MM.1S (cell line): ENCODE results near the gene TMEM101.

Source experiments
- DNase-seq: peaks from one replicate; pipeline ENCODE4 v3.0.0-alpha.2; 2015
- H2AFZ ChIP-seq: fragments of 300-600 bp; sonication (generic); 2 replicates; pipeline ENCODE4 v1.6.0; 2016; ENCODE audit warnings: antibody characterized with exemption, low read length
- H3F3A ChIP-seq: fragments of 300-600 bp; sonication (generic); 2 replicates; pipeline ENCODE4 v1.6.1; 2016; ENCODE audit warnings: mild to moderate bottlenecking, antibody characterized with exemption, low read length, moderate library complexity, mixed read lengths; ENCODE audit not compliant: insufficient read depth
- H3K27ac ChIP-seq: fragments of 300-600 bp; sonication (generic); 2 replicates; pipeline ENCODE4 v1.5.1; 2016; ENCODE audit warnings: mild to moderate bottlenecking, low read length
- H3K27me3 ChIP-seq: fragments of 300-600 bp; sonication (generic); replicated peaks from 2 replicates; pipeline ENCODE4 v1.6.0; 2016; ENCODE audit warnings: low read length; ENCODE audit not compliant: insufficient read depth
- H3K36me3 ChIP-seq: fragments of 300-600 bp; sonication (generic); replicated peaks from 2 replicates; pipeline ENCODE4 v1.6.1; 2016; ENCODE audit warnings: mild to moderate bottlenecking, low read length, mixed read lengths; ENCODE audit not compliant: insufficient read depth
- H3K4me1 ChIP-seq: fragments of 300-600 bp; sonication (generic); 2 replicates; pipeline ENCODE4 v1.6.1; 2016; ENCODE audit warnings: low read length, mixed read lengths
- H3K4me2 ChIP-seq: fragments of 300-600 bp; sonication (generic); 2 replicates; pipeline ENCODE4 v1.6.0; 2016; ENCODE audit warnings: low read depth, low read length
- H3K4me3 ChIP-seq: fragments of 300-600 bp; sonication (generic); 2 replicates; pipeline ENCODE4 v1.5.1; 2016; ENCODE audit warnings: low read length, mixed read lengths
- H3K79me2 ChIP-seq: fragments of 300-600 bp; sonication (generic); 2 replicates; pipeline ENCODE4 v1.6.1; 2016; ENCODE audit warnings: mixed run types, low read length, mixed read lengths
- H3K9ac ChIP-seq: fragments of 300-600 bp; sonication (generic); 2 replicates; pipeline ENCODE4 v1.6.1; 2016; ENCODE audit warnings: low read length, mixed read lengths
- H3K9me2 ChIP-seq: fragments of 300-600 bp; sonication (generic); replicated peaks from 2 replicates; pipeline ENCODE4 v1.6.1; 2016; ENCODE audit warnings: mild to moderate bottlenecking, low read length, mixed read lengths; ENCODE audit not compliant: insufficient read depth
- H3K9me3 ChIP-seq: fragments of 300-600 bp; sonication (generic); replicated peaks from 2 replicates; pipeline ENCODE4 v1.6.1; 2016; ENCODE audit warnings: mild to moderate bottlenecking, low read length, mixed read lengths; ENCODE audit not compliant: insufficient read depth
- H4K20me1 ChIP-seq: fragments of 300-600 bp; sonication (generic); 2 replicates; pipeline ENCODE4 v1.6.1; 2016; ENCODE audit warnings: mild to moderate bottlenecking, low read length, moderate library complexity, mixed read lengths; ENCODE audit not compliant: insufficient read depth
- EZH2 ChIP-seq: fragments of 300-600 bp; sonication (generic); optimal IDR thresholded peaks from 2 replicates; pipeline ENCODE3; 2017; ENCODE audit warnings: low read depth, mild to moderate bottlenecking, antibody characterized with exemption, low read length, mixed read lengths
- EZH2phosphoT487 ChIP-seq: fragments of 300-600 bp; sonication (generic); IDR thresholded peaks from 2 replicates; pipeline ENCODE4 v1.6.1; 2018; ENCODE audit warnings: antibody characterized with exemption, low read length
- TF ChIP-seq, protein P1 (sequence below): fragments of 300-600 bp; sonication (generic); IDR thresholded peaks from 2 replicates; pipeline ENCODE4 v1.5.1; 2016; ENCODE audit warnings: antibody characterized with exemption, low read length, mixed read lengths

The TMEM101 gene

DNA sequence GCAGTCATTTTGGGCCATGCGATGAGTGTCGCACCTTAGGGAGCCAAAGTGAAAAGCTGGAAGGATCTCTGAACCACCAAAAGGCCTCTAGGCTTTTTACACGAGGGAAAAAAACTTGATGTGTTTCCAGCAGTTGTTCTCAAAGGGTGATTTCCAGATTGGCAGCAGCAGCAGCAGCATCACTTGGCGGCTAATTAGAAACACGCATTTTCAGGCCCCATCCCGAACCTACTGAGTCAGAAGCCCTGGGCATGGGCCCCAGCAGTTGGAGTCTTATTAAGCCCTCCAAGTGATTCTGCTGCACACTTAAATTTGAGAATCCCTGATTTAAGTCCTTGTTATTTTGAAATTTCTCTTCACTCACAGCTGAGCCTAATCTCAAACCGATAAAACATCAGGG lies 35.8 kb downstream of the TMEM101 start:
- Histone ChIP-seq H3K4me3 (no peak overlapping the region), H3K9ac (no peak overlapping the region), H4K20me1 (no peaks in the 10 kb centered on the region), H3K4me1 (no peaks in the 10 kb centered on the region), H3K9me2 (no peaks in the 10 kb centered on the region), H2AFZ (no peak overlapping the region), H3K27me3 (no peaks in the 10 kb centered on the region; the same call in 1 of the 2 replicates), H3F3A (no peaks in the 10 kb centered on the region), H3K9me3 (no peaks in the 10 kb centered on the region), H3K79me2 (no peaks in the 10 kb centered on the region), H3K36me3 (no peaks in the 10 kb centered on the region), H3K4me2 (no peak overlapping the region), H3K27ac (no peak overlapping the region)
- TF ChIP-seq EZH2phosphoT487: no peak
- TF ChIP-seq, protein P1, sequence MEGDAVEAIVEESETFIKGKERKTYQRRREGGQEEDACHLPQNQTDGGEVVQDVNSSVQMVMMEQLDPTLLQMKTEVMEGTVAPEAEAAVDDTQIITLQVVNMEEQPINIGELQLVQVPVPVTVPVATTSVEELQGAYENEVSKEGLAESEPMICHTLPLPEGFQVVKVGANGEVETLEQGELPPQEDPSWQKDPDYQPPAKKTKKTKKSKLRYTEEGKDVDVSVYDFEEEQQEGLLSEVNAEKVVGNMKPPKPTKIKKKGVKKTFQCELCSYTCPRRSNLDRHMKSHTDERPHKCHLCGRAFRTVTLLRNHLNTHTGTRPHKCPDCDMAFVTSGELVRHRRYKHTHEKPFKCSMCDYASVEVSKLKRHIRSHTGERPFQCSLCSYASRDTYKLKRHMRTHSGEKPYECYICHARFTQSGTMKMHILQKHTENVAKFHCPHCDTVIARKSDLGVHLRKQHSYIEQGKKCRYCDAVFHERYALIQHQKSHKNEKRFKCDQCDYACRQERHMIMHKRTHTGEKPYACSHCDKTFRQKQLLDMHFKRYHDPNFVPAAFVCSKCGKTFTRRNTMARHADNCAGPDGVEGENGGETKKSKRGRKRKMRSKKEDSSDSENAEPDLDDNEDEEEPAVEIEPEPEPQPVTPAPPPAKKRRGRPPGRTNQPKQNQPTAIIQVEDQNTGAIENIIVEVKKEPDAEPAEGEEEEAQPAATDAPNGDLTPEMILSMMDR: no peak
- TF ChIP-seq EZH2: no peak
- DNase-seq: no peak

DNA sequence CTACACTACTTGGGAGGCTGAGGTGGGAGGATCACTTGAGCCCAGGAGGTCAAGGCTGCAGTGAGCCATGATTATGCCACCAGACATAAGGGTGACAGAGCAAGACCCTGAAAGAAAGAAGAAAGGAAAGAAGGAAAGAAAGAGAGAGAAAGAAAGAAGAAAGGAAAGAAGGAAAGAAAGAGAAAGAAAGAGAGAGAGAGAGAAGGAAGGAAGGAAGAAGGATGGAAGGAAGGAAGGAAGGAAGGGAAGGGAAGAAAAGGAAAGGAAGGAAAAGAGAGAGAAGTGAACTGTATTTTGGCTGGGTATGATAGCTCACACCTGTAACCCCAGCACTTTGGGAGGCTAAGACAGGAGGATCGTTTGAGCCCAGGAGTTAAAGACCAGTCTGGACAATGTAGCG lies 36.7 kb downstream of the TMEM101 start:
- no peaks in the 10 kb centered on the region for H3K4me1 ChIP-seq
- H2AFZ ChIP-seq: no peak overlapping the region
- H3F3A ChIP-seq: no peaks in the 10 kb centered on the region
- no peak overlapping the region for H3K4me3 ChIP-seq
- H3K27ac ChIP-seq: no peak overlapping the region
- no peaks in the 10 kb centered on the region; the same call in 1 of the 2 replicates for H3K27me3 ChIP-seq
- no peak overlapping the region for H3K4me2 ChIP-seq
- H3K36me3 ChIP-seq: no peaks in the 10 kb centered on the region
- H3K9ac ChIP-seq: no peak overlapping the region
- no peak for DNase-seq
- no peaks in the 10 kb centered on the region for H3K9me3 ChIP-seq
- H3K79me2 ChIP-seq: no peaks in the 10 kb centered on the region
- no peaks in the 10 kb centered on the region for H4K20me1 ChIP-seq
- no peaks in the 10 kb centered on the region for H3K9me2 ChIP-seq
- TF ChIP-seq EZH2 (no peak), EZH2phosphoT487 (no peak)
- TF ChIP-seq, protein P1: no peak

DNA sequence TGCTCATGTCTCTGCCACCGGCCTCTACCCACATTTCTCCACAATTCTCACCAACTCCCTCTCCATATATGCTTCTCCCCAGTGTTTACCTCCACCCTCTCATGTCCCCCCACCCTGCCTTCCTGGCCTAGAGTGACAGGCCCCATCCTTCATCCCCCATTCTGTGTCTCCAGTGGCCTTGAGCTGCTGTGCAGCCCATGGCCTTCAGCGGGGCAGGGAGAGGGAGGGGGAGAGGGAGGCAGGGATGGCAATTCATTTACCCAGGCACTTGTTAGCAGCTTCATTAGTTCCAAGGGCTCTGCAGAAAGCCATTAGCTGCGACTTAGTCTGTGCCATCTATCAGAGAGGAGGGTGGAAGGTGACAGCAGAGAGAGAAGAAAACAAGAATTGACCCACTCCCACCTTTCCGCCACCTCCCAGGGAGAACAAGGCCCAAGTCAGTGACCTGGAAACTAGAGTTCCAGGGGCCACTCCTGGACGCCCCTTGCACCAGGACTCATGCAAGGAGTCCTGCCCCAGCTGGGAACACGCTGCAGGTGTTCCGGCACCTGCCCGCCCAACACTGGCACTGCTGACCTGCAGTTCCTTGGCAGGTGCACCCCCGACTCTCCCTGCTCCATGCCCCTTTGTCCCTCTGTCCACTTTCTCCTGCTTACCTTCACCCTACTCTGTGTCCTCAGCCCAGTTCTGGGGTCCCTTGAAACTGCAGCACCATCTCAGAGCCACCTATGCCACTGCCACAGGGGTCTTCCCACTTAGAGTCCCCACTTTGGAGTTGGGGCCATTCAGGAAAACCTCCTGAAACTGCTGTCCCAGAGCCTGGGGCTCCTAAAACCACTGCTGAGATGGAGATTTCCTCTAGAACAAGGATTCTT lies 37.6 kb downstream of the TMEM101 start:
- no peak overlapping the region for H2AFZ ChIP-seq
- DNase-seq: no peak
- no peaks in the 10 kb centered on the region; the same call in 1 of the 2 replicates for H3K27me3 ChIP-seq
- no peaks in the 10 kb centered on the region for H3F3A ChIP-seq
- H3K4me3 ChIP-seq: no peak overlapping the region
- H3K9ac ChIP-seq: no peak overlapping the region
- H3K36me3 ChIP-seq: no peaks in the 10 kb centered on the region
- H3K79me2 ChIP-seq: no peaks in the 10 kb centered on the region
- H3K9me3 ChIP-seq: no peaks in the 10 kb centered on the region
- H3K27ac ChIP-seq: no peak overlapping the region
- TF ChIP-seq, protein P1: no peak
- TF ChIP-seq EZH2phosphoT487: no peak
- no peak for TF ChIP-seq EZH2
- no peaks in the 10 kb centered on the region for H4K20me1 ChIP-seq
- no peaks in the 10 kb centered on the region for H3K4me1 ChIP-seq
- H3K9me2 ChIP-seq: no peaks in the 10 kb centered on the region
- H3K4me2 ChIP-seq: no peak overlapping the region
